NCI-H82 treated with DMSO at 0.1 percent for 48 hours (cell line): Measurements from ENCODE around the gene WDR20.
"Not testable (repeated sequence)": the region's sequence is repeated elsewhere in the genome, so short reads cannot be mapped to it uniquely, and the experiment has no call there.

Experiments used
- DNase-seq: peaks from one replicate; lab custom pipeline; 2025; ENCODE audit not compliant: unreplicated experiment; lab: John Stamatoyannopoulos, UW

WDR20 gene

DNA sequence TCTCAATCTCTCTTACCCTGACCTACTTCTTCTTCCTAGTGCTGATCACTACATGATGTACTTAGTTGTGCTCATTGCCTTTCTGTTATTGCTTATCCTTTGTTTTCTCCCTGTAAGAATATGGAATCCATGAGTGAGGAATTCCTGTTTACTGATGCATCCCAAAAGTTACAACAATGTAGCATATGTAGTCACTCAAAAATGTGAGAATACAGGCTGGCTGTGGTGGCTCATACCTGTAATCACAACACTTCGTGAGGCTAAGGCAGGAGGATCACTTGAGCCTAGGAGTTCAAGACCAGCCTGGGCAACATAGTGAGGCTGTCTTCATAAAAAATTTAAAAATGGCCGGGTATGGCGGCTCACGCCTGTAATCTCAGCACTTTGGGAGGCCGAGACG lies 8.0 kb upstream of the WDR20 start:
- no peak for DNase-seq

DNA sequence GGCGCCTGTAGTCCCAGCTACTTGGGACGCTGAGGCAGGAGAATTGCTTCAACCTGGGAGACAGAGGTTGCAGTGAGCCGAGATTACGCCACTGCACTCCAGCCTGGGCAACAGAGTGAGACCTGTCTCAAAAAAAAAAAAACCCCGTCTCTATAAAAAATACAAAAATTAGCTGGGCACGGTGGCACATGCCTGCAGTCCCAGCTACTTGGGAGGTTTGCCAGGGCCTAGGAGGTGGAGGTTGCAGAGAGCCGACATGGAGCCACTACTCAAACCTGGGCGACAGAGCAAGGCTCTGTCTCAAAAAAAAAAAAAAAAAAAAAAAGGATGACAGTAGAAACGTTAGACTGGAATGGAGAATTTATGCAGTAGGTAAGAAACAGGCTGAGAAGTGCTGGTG lies 5.7 kb upstream of the WDR20 start:
- DNase-seq, result not testable (repeated sequence)

DNA sequence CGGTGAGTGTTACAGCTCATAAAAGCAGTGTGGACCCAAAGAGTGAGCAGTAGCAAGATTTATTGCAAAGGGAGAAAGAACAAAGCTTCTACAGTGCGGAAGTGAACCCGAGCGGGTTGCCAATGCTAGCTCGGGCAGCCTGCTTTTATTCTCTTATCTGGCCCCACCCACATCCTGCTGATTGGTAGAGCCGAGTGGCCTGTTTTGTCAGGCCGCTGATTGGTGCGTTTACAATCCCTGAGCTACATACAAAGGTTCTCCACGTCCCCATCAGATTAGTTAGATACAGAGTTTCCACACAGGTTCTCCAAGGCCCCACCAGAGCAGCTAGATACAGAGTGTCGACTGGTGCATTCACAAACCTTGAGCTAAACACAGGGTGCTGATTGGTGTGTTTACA lies 5.0 kb upstream of the WDR20 start:
- DNase-seq, result not testable (repeated sequence)

DNA sequence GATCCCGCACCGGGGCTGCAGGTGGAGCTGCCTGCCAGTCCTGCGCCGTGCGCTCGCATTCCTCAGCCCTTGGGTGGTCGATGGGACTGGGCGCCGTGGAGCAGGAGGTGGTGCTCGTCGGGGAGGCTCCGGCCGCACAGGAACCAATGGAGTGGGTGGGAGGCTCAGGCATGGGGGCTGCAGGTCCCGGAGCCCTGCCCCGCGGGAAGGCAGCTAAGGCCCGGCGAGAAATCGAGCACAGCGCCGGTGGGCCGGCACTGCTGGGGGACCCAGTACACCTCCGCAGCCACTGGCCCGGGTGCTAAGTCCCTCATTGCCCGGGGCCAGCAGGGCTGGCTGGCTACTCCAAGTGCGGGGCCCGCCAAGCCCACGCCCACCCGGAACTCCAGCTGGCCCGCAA lies 4.2 kb upstream of the WDR20 start:
- DNase-seq, result not testable (repeated sequence)

DNA sequence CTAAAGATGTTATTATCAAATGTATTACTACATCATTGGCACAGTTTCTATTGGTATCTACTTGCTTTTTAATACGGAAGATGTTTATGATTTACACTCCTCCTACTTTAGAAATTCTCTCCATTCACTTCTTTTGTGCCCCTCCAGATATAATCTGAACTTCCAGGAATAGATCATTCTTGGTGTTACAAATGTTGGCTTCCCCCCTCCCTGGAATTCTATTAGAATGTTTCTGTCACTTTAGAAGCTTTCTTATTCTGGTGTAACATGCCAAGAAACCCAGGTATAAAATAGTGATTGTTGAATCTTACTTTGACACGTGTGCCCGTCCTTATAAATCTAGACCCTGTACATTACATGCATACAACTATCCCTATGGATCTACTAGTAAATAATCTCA lies 1.2 kb upstream of the WDR20 start:
- no peak for DNase-seq

DNA sequence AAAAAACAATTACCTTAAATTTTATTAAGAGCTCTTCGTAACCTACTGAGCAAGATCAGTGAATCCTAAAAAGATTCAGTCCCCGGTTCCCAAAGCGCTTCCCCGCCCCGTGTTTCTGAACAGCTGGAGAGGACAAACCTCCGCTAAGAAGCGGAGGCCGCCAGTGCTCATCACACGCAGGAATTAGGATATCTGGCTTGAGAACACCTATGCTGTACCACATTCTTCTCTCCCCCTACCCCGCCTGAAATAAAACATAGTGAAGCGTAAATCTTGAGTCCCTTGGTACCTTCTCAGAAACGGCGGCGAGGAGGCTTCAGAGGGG lies 774 bp upstream of the WDR20 start:
- DNase-seq, result no peak

DNA sequence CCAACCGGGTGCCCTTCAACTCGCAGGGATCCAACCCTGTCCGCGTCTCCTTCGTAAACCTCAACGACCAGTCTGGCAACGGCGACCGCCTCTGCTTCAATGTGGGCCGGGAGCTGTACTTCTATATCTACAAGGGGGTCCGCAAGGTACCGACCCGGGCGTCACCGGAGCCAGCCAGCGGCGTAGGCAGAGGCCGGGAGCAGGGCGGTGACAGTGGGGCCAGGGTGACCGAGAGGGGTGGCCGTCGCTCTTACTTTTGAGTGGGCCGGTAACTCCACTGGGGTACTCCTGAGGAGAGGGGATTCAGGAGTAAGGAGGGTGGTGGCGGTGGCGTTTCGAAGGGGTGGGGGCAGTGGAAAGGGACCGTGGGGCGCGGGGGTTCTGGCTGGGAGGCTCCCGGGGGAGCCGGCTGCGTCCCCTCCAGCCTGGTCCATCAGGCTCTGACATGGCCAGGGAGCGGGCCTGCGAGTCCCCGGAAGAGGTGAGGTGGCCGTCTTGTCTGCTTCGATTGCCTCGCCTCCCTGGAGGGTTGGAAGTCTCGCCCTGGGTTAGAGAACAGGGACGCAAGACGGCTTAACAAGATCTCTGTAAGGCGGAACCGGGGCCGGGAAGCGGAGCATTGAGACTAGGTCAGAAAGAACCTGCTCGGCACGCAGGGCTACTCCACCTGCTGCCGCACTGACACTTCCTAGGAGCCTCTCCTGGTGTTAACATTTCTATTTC lies 491 bp downstream of the WDR20 start:
- DNase-seq, result no peak

DNA sequence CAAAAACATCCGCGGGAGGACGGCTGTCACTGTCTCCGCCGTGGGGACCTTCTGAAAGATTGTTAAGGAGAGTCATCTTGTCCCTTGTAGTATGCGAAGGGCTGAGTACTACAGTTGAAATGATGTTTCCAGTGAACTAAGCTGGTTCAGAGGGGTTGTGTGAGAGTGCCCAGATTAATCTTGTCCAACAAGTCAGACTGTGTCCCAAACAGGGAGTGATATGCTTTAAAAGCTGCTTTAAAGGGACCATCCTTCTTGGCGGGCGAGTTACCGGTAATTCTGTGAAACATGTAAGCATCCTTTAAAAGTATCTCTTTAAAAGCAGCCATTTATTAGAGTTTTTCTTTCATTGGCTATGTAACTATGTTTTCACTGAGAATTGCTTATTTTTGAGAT lies 1.1 kb downstream of the WDR20 start:
- no peak for DNase-seq

DNA sequence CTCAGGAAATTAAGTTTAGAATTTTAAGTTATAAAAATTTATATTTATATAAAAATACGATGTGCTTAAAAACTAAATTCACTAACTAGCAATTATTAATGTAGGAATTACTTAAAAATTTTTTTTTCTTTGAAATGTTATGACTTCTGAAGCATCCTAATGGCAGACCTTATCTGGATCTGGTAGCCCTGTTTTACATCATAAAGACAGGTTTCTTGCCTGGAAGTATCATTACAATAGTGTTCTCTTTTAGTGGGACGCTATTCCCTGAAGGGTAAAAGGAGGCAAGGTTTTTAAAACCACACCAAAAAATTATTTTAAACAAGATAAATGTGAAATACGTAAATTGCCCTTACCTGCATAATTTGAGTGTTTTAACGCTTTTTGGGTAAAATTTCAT lies 2.1 kb downstream of the WDR20 start:
- DNase-seq, result no peak

DNA sequence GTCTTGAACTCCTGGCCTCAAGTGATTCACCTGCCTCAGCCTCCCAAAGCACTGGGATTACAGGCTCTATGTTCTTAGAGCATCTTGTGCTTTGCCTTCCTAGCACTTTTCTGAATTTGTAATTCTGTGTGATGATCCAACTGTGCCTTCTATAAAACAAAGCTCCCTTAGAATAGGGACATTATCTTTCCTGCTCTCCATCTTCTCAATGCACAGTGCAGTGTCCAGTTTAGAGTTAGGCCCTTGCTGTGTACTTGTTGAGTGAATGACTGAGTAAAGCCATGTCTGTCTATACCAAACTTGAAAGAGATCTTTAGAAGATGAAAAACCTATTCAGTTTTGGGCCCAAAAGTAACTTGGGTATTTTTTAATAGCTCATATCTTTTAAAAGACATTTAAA lies 5.2 kb downstream of the WDR20 start:
- no peak for DNase-seq

DNA sequence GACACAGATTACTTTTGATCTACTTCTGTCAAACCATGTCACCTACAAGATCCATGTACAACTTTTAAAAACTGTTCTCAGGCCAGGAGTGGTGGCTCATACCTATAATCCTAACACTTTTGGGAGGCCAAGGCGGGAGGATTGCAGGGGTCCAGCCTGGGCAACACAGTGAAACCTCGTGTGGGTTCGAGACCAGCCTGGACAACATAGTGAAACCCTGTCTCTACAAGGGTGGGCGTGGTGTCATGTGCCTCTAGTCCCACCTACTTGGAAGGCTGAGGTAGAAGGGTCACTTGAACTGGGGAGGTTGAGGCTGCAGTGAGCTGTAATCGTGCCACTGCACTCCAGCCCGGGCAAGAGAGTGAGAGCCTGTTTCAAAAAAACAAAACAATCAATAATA lies 5.7 kb downstream of the WDR20 start:
- no peak for DNase-seq

DNA sequence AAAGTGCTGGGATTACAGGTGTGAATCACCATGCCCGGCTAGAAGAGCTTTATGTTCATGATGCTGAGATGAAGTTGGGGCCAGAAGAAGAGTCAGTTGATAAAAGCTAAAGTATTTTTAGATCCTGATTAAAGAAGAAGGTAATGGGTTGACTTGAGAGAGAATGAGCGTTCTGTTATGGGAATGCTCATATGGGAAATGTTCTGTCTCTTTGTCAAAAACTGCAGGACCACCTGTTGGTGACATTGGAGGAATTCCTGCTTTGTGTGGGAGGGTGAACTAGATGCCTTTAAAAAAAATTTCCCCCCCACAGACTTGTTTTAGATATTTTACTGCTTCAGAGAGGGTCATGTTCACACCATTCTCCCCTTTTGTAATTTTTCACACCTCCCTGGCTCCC lies 6.7 kb downstream of the WDR20 start:
- DNase-seq, result no peak

DNA sequence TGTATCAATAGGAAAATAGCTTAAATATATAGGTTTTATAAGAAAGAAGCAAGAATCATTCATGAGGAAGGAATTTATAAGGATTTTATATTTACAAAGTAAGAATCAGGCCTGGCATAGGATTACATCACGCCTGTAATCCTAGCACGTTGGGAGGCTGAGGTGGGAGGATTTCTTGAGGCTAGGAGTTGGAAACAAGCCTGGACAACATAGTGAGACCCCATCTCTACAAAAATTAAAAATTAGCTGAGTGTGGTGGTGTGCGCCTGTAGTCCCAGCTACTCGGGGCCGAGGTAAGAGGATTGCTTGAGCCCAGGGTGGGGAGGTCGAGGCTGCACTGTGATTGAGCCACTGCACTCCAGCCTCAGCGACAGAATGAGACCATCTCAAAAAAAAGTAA lies 10.4 kb downstream of the WDR20 start:
- DNase-seq, result no peak

DNA sequence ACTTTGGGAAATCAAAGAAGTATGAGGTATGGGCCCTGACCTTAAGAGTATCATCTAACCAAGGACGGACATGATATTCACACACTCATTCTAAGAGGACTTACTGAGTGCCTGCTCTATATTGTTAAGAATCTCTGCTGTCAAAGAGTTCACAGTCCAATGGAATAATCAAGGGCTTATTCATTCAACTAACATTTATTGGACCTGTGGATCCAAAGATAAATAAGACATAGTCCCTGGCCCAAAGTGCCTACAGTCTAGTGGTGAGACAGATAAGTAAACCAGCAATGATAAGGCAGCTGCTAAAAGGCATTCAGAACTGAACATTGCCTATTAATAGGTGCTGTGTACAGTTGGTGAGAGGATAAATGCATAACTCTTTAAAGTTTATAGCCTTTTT lies 11.0 kb downstream of the WDR20 start:
- DNase-seq, result no peak

DNA sequence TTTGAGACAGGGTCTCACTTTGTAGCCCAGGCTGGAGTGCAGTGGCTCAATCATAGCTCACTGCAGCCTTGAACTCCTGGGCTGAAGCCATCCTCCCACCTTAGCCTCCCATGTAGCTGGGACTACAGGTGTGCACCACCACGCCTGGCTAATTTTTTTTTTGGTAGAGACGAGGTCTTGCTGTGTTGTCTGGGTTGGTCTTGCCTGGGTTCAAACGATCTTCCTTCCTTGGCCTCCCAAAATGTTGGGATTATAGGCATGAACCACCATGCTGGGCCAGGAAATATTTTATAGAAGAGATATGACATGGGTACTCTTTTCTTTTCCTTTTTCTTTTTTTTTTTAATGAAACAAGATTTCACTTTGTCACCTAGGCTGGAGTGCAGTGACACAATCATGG lies 11.7 kb downstream of the WDR20 start:
- not testable (repeated sequence) for DNase-seq

DNA sequence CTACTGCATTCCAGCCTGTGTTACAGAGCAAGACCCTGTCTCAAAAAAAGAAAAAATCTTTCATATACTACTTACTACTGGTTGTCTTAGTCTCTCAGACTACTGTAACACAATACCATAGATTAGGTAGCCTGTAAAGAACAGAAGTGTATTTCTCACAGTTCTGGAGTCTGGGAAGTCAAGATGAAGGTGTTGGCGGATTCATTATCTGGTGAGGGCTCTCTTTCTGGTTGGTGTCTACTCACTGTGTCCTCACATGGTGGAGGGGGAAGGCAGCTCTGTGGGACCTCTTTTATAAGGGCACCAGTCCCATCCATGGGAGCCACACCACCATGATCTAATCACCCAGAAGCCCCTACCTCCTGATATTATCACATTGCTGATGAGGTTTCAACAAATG lies 14.4 kb downstream of the WDR20 start:
- no peak for DNase-seq

DNA sequence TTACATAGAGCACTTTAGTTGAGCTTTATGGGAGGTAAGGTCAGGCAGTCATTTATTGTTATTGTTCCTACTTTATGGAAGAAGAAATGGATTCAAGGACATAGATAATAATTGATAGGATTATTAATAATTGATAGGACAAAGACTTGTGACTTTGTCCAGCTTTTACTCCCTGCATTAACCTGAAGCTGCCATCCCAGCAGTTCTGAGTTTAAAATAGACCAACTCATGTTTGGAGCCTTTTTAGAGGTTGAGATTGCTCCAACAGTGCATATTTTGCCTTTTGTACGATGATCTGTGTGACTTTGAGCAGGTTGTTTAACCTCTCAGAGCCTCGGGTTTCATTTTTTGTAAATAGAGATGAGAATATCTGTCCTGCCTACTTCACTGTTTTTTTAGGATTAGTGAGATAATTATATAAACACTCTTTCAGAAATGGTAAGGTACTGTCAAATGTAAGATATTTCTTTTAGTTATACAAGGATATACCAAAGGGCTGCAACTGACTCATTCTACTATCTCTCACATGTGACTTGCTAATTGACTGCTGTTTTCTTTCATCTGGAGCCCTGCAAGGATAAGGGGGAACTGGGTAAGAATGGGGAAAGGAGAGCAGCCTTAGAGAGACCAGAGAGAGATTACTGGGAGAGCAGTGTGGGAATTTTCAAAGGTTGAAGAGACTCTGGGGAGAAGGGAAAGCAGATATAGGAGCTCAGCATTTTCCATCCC lies 15.3 kb downstream of the WDR20 start:
- no peak for DNase-seq

DNA sequence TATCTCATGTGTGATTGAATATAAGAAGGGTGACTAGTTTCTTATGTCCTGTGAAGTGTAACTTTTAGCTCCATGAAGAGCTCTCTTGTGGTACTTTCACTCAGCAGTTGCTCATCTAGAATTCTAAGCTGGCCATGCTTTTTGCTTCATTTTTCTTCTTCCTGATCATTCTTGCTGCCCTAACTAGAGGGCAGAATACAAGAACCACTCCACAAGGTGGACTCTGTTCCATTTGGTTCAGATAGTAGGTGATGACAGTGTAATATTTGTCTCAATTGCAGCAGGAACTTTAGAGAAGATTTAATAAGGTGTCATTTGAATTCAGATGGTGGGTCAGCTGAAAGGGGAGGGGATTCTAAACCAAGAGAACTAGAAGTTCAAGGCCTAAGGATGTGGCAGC lies 17.6 kb downstream of the WDR20 start:
- DNase-seq, result no peak

DNA sequence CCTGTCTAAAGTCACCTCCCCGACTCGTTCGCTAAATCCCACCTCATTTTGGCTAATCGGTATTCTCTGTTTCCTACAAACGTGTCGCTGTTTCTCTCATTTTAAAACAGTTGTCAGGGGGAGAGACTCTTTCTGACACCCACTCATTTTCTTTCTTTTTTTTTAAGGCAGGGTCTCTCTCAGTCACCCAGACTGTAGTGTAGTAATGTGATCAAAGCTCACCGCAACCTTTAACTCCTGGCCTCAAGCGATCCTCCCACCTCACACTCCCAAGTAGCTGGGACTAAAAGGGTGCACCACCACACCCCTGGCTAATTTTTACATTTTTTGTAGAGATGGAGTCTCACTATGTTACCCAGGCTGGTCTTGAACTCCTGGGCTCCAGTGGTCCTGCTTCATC lies 19.1 kb downstream of the WDR20 start:
- DNase-seq, result no peak

DNA sequence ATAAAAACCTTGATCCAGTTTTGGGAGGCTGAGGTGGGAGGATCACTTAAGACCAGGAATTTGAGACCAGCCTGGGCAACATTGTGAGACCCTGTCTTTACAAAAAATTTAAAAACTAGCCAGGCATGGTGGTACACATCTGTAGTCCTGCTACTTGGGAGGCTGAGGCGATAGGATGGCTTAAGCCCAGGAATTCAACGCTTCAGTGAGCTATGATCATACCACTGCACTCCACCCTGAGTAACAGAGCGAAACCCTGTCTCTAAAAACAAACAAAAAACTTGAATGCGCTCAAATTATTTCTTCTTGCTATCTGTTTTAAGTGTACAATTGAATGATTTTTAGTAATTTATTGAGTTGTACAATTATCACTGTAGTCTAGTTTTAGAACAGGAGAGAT lies 20.1 kb downstream of the WDR20 start:
- no peak for DNase-seq

DNA sequence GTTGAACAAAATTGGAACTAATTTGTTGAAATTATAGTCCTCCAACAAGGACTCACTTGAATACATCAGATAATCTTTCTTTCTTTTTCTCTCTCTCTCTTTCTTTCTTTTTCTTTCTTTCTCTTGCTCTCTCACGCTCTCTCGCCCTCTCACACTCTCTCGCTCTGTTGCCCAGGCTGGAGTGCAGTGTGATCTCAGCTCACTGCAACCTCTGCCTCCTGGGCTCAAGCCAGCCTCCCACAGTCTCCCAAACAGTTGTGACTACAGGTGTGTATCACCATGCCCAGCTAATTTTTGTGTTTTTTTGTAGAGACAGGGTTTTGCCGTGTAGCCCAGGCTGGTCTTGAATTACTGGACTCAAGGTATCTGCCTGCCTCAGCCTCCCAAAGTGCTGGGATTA lies 22.8 kb downstream of the WDR20 start:
- no peak for DNase-seq

DNA sequence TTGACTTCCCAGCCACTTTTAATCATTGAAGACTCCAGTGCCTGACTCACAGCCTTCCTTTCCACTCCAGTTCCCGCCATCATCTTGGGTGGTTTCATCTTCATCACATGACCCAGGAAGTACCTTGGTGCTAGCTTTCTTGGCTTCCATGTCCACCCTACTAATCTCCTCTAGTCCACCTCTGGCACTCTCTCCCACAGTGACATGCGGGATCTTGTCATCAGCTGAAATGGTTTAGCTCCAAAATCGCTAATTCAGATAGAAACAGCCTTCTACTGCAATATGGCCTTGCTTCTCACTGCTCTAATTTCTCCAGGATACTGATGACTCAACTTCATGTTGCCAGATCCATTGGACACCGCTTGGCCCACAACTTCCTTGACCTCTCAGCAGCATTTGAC lies 24.5 kb downstream of the WDR20 start:
- no peak for DNase-seq

DNA sequence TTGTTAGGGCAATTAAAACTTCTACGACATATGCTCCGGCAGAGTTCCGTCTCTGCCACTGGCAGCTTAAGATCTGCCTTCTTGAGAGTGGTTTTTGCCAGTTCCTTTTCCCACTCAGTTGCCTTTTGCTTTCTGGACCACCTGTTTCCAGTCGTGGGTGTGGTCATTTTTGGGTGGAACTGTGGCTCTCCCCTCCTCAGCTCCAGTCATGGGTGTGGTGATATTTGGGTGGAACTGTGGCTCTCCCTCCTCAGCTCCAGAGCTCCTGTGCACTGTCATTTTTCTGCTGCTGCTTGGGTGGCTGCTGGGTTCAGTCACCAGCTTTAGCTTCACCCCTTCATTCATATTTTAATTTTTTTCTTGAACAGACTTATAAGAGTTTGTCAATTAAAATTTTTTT lies 25.3 kb downstream of the WDR20 start:
- DNase-seq, result no peak
